ENCODE data around the gene KCNC4.

KCNC4 gene

DNA sequence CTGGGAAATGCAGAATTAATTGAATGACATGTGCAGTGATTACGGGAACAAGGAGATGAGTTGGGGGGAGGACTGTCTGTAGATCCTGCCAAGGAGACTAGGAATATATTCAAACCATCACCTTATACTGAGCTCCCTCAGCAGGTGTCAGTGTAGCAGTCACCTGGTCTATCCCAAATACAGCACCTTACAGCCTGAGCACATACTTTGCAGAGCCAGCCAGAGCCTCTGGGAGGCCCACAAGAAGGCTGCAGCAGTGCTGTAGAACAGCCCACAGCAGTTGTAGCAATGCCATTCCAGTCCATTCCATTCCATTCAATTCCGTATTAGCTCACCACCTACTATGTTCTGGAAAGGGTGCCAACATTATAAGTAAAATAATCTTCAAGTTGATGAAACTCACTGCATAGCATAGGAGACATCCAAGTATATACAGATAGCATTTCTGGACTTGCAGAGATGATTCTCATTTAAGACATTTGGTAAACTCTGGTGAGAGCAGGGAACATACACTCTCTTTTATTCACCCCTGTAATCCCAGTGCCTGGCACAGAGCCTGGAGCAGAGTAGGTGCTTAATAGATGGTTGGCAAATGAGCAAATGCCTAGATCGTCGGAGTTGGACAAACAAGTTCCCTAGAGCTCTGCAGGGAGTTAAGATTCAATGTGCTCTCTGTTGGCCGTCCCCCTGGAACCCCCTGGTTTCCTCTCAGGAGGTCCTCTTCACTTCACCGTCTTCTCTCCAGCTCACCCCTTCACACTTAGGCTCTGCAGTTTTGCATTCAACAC, 44.7 kb downstream of the KCNC4 start:
- DNase-seq (no peak), ATAC-seq (no peak)

DNA sequence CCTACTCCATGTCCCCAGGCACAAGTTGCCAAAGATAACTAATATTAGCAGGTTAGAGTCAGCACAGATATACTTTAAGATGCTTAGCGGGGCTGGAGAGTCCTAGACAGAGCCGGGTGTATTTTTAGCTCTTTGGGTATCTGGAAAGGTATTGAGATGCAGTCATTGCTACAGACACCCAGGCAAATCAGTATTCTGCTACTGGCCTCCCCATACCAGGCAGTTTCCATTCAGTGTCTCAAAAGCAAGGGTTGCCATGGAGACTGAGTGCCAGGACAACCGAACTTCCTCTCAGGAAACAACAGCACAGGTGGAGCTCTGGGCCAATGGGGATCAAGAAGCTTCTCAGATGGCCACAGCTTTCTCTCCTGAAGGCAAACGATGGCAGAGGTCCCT, 45.3 kb downstream of the KCNC4 start:
- ATAC-seq (no peak), DNase-seq (no peak)

DNA sequence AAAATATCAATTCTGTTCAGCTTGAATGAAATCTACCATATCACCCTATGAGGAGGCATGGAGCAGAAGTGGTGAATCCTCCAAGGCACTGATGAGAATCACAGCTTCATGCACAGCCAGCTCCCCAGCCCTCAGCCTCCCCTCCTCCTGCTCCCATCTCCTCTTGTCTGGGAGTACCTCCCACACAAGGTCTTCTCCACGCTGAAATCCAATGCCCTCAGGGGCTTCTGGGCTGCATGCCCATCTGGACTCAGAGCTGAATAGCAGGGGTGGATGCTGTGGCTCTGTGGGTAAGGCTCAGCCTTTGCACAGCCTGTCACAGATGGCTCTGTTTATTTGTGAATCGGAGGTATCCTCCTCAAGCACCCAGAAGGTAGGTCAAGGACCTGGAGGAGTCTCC, 48.6 kb downstream of the KCNC4 start:
- DNase-seq (no peak), ATAC-seq (no peak)

DNA sequence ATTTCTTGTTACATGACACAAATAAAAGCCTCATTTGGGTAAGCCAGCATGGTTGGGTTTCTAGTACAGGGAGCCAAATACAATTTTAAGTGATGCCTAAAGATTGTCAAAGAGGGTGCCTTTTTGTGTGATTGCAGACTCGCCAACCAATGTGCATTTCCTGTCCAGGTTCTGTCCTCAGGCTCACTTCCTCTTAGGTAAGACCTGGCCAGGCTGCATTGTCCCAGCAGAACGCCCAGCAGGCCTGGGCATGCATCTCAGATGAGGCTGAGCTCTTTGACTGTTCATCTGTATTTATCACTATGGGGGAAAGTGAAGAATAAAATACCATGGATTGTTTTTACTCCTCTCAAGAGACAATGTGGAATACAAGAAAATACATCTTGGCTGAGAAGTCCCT, 49.7 kb downstream of the KCNC4 start:
- DNase-seq (no peak), ATAC-seq (no peak)
